Breast epithelium (tissue), 4 donors: ENCODE measurements around the gene FRMPD1. TPM values are rescaled to one million over a fixed set of nuclear protein-coding genes. Genes with fewer than 3 reads are reported as not detected.

Experiments
- DNase-seq, 2 donors: peaks; one replicate each; pipeline ENCODE4 v3.0.0-alpha.2; 2019; ENCODE audit warnings: low spot score in 2 of 2
- H3K27ac ChIP-seq, 2 donors: fragments of 200-600 bp; sonication (generic) in 1 of 2; one replicate each; pipeline ENCODE4 v1.5.1; 2016 to 2019; ENCODE audit warnings: mild to moderate bottlenecking in 1 of 2
- H3K27me3 ChIP-seq, 2 donors: fragments of 200-600 bp; sonication (generic) in 1 of 2; one replicate each; pipeline versions ENCODE4 v1.5.1 to v1.6.0; 2017 to 2019; ENCODE audit warnings: control low read depth in 1 of 2, mild to moderate bottlenecking in 1 of 2
- H3K36me3 ChIP-seq: fragments of 200-600 bp; one replicate; pipeline ENCODE4 v1.5.1; 2019
- H3K4me1 ChIP-seq, 2 donors: fragments of 200-600 bp; sonication (generic); one replicate each; pipeline ENCODE4 v1.5.1; 2016 to 2019; ENCODE audit warnings: control low read depth in 1 of 2
- H3K4me3 ChIP-seq, 3 donors: fragments of 200-600 bp; sonication (generic); 1 replicate in 2 of 3; 2 replicates in 1 of 3; pipeline ENCODE4 v1.5.1; 2016 to 2019; ENCODE audit warnings: mild to moderate bottlenecking in 3 of 3, moderate library complexity in 2 of 3
- H3K9me3 ChIP-seq, 2 donors: fragments of 200-600 bp; sonication (generic) in 1 of 2; one replicate each; pipeline ENCODE4 v1.5.1; 2016 to 2019; ENCODE audit warnings: control low read depth in 1 of 2
- CTCF ChIP-seq, 3 donors: fragments of 450-650 bp; IDR thresholded peaks; one replicate each; pipeline ENCODE4 v1.5.1; 2016 to 2017; ENCODE audit warnings: antibody characterized with exemption in 3 of 3, mild to moderate bottlenecking in 3 of 3, moderate library complexity in 3 of 3
- POLR2A ChIP-seq: fragments of 450-650 bp; IDR thresholded peaks from one replicate; pipeline ENCODE4 v1.6.1; 2016; ENCODE audit warnings: antibody characterized with exemption, mild to moderate bottlenecking, moderate library complexity
- POLR2AphosphoS5 ChIP-seq, 3 donors: sonication (generic); formaldehyde crosslinking; IDR thresholded peaks; one replicate each; pipeline ENCODE4 v1.6.1; 2017; ENCODE audit warnings: antibody characterized with exemption in 3 of 3
- intact Hi-C: fragments of 100-400 bp; cut with DNase I; formaldehyde crosslinking; loops from one replicate; pipeline ENCODE4 v1.15.1; 2023; ENCODE audit warnings: low total_unique reads
- total RNA-seq, 3 donors: library from RNA; depleted of rRNA; stranded (reverse); fragments of >200 nt; gene quantifications; one replicate each; pipeline ENCODE4 v1.1.0, GENCODE V29; 2016

FRMPD1 gene
- total RNA-seq, 3 donors from 2014 or later = 0.16 to 1.6 (median 0.59) TPM

- Histone ChIP-seq H3K4me3 (no peak overlapping the region), H3K36me3 (no peaks in the 10 kb centered on the region), H3K27ac (no peak overlapping the region), H3K27me3 (peaks cover 0 to 4% of the 10 kb centered on the region in 2 donors), H3K4me1 (no peaks in the 10 kb centered on the region), H3K9me3 (no peaks in the 10 kb centered on the region)
- no peak for DNase-seq
- TF ChIP-seq POLR2A = no peak
- intact Hi-C loops = no loop called here
Observed at GRCh38 chr9:37696528-37696927, 45.8 kb downstream of the FRMPD1 start.

- Histone ChIP-seq H3K4me3 (no peak overlapping the region), H3K27me3 (no peaks in the 10 kb centered on the region), H3K36me3 (no peaks in the 10 kb centered on the region), H3K9me3 (no peaks in the 10 kb centered on the region), H3K4me1 (no peaks in the 10 kb centered on the region), H3K27ac (no peak overlapping the region)
- TF ChIP-seq POLR2AphosphoS5 (IDR thresholded peaks at IDR 0.05) (no peak), CTCF (IDR thresholded peaks at IDR 0.05) (no peak), POLR2A (no peak)
- no peak for DNase-seq
- intact Hi-C loops = no loop called here
Observed at GRCh38 chr9:37700131-37700530, 49.4 kb downstream of the FRMPD1 start.

- DNase-seq = no peak
- H3K4me1 ChIP-seq = no peaks in the 10 kb centered on the region
- TF ChIP-seq POLR2AphosphoS5 (IDR thresholded peaks at IDR 0.05) (no peak), CTCF (IDR thresholded peaks at IDR 0.05) (no peak), POLR2A (no peak)
- no peaks in the 10 kb centered on the region for H3K9me3 ChIP-seq
- H3K4me3 ChIP-seq = no peak overlapping the region
- no peaks in the 10 kb centered on the region for H3K36me3 ChIP-seq
- intact Hi-C loops = no loop called here
- no peaks in the 10 kb centered on the region for H3K27me3 ChIP-seq
- no peak overlapping the region for H3K27ac ChIP-seq
Observed at GRCh38 chr9:37700900-37701299, 50.1 kb downstream of the FRMPD1 start.

- Histone ChIP-seq H3K4me3 (no peak overlapping the region), H3K4me1 (no peaks in the 10 kb centered on the region), H3K27me3 (no peaks in the 10 kb centered on the region), H3K27ac (no peak overlapping the region), H3K9me3 (no peaks in the 10 kb centered on the region), H3K36me3 (no peaks in the 10 kb centered on the region)
- no peak for DNase-seq
- TF ChIP-seq CTCF (IDR thresholded peaks at IDR 0.05) (no peak), POLR2AphosphoS5 (IDR thresholded peaks at IDR 0.05) (no peak), POLR2A (no peak)
- intact Hi-C loops = no loop called here
Observed at GRCh38 chr9:37705787-37706186, 55.0 kb downstream of the FRMPD1 start.

GRCh38 chr9:37706290-37706689 lies 55.5 kb downstream of the FRMPD1 start:
- Histone ChIP-seq H3K9me3 (no peaks in the 10 kb centered on the region), H3K36me3 (no peaks in the 10 kb centered on the region), H3K27me3 (no peaks in the 10 kb centered on the region), H3K27ac (no peak overlapping the region), H3K4me1 (no peaks in the 10 kb centered on the region), H3K4me3 (no peak overlapping the region)
- intact Hi-C loops = no loop called here
- TF ChIP-seq POLR2AphosphoS5 (IDR thresholded peaks at IDR 0.05) = no peak
- no peak for TF ChIP-seq CTCF (IDR thresholded peaks at IDR 0.05)
- no peak for TF ChIP-seq POLR2A
- no peak for DNase-seq

GRCh38 chr9:37707748-37708147 lies 57.0 kb downstream of the FRMPD1 start:
- Histone ChIP-seq H3K27me3 (no peaks in the 10 kb centered on the region), H3K9me3 (no peaks in the 10 kb centered on the region), H3K27ac (no peak overlapping the region), H3K36me3 (no peaks in the 10 kb centered on the region), H3K4me1 (no peaks in the 10 kb centered on the region), H3K4me3 (no peak overlapping the region)
- TF ChIP-seq POLR2AphosphoS5 (IDR thresholded peaks at IDR 0.05) (no peak), POLR2A (no peak), CTCF (IDR thresholded peaks at IDR 0.05) (no peak)
- intact Hi-C loops = no loop called here
- DNase-seq = no peak
